HG02970 (cell line): ENCODE measurements around the gene SLC9A7.

Source experiments
- ATAC-seq: cut with Tn5 transposase; IDR thresholded peaks from one replicate; pipeline ENCODE4 v1.9.1; 2021; ENCODE audit warnings: mild to moderate bottlenecking, moderate library complexity, moderate number of reproducible peaks; ENCODE audit not compliant: unreplicated experiment, low FRiP score

SLC9A7 gene

DNA sequence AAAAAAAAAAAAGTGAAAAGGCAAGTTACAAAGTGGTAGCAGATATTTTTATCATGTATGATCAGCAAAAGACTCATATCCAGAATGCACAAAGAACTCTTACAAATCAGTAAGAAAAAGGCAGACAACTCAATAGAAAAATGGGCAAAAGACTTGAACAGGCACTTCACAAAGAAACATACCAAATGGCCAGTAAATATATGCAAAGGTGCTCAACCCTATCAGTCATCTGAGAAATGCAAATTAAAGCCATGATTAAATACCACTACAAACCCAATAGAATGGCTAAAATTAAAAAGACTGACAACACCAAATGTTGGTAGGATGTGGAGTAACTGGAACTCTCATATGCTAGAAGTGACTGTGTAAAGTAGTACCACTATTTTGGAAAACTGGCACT is 140.0 kb downstream of the SLC9A7 start:
- ATAC-seq, result no peak

DNA sequence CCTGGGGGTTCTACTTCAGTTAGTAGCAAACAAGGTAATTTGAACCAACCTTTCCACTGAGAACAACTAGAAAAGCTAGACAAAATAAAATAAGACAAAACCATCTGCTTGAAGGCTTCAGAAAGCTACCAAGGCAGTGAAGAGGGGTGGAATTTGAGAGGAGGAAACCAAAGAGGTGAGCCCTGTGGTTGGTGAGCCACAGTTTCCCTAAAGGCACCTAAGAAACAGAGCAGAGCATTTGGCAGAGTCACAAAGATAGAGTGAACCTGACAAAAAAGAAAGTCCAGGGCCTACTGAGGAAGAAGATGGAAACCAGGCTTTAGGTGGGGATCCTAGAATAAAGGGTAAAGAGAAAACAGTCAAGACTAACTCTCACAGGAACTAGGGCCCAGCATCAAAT is 141.0 kb downstream of the SLC9A7 start:
- no peak for ATAC-seq

DNA sequence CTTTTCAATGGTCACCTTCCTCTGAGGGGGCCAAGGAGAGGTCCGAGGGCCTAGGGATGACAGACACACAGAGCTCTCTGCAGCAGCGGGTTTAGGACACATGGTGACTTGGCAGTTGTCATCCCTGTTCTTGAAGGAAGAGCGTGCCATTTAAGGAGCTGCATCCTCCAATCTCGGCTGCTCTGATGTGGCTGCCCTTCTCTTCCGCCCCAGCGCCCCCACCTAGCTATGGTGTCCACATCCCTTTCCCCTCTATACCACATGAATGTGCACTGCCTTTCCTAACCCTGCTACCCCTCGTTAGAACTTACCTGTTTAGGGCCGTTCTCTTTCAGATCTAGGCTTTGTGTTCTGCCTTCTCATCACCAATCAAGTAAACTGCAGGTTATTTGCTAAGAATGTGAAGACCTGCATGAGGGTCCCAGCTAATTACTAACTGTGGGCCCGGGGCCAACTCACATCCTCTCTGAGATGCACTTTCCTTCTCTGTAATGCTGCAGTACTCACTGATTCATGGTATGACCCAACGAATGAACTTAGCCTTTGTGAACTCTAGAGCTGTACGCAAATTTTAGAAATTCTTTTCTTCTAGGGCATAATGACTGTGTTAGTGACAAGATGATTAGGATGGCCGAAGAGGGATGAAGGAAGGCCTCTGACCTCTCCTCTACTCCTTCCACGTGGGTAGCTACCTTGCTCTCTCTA is 147.1 kb downstream of the SLC9A7 start:
- ATAC-seq, result no peak

DNA sequence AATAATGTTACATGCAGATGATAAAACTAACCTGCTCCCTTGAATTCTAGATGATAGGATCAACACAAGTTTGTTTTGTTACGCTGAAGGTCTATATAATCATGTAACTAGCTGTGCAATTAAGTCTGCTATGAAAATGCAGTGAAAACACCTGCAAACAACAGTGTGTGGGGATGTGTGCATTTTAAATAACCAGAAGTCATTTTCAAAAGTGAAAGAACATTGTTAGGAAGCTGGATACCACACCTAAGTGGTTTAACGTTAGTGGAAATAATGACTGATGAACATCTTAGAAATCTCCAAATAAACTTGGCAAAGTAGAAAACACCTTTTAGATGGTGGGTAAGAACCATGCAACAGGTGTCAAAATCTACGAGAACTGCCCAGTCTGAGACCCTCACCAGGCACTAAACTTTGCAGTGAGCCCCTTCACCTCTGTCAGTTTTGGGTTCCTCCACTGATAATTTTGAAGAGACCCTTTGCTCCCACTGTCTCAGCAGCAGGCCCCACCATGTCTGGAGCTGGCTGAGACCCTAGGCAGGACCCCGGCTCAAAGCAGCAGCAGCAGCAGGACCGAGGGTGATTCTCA is 148.8 kb downstream of the SLC9A7 start:
- ATAC-seq, result no peak

DNA sequence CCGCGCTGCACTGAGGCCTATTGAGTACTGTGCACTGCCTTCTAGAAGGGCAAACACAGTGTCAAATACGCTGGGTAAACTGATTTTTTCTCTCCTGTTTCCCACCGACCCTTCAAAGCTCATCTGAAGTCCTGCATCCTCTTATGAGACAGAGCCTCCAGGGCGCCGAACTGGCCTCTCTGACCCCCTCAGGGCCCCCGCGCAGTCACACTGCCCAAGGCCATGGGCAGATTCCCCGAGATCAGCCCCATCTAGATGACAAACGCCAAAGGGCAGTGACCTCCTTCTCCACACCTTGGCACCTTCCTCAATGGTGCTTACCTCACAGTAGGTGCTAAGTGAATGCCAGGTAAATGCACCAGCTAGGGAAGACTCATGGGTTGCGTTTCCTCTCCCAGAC is 151.0 kb downstream of the SLC9A7 start:
- no peak for ATAC-seq

DNA sequence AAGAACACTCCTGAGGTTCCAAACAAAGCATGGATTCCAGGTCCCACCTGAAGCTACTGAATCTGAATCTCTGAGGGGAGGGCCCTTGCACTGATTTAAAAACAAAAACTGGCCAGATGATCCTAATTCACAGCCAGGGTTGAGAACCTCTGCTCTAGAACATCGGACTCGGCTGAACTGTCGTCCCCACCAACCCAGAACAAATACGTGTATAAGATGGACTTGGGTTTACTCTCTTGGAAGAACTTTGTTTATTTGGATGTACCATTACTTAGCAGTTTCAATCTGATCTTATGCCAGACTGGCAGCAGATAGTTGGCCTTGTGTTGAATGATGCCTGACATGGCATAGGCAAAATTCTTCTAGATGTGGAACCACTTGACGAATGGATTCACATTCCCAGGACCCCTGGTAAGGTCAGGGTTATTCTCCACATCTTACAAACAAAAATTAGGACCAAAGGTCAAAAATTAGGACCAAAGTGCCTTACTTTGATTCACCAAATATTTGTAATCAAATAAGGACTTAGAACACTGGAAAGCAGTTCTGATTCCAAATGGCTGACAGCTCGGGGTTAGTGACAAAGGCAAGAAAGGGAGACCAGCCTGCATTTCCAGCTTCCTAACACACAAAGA is 156.3 kb downstream of the SLC9A7 start:
- ATAC-seq, result no peak

DNA sequence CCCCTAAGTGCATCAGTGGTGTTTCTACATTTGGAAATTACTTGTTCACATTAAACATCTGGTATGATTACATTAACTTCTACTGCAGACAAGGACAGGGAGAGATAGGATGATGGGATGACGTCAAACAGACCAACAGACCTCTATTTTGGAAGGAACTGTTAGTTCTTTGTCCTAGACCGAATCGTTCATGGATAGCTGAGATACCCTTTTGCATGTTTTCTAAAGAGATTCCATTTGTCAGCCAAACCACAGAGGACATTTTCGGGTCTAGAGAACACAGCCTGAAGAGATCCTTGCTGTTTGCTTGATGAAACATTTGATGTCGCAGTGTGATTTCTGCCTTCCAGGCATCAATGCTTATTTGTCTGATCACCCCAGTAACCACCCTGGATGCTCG is 157.6 kb downstream of the SLC9A7 start:
- no peak for ATAC-seq

DNA sequence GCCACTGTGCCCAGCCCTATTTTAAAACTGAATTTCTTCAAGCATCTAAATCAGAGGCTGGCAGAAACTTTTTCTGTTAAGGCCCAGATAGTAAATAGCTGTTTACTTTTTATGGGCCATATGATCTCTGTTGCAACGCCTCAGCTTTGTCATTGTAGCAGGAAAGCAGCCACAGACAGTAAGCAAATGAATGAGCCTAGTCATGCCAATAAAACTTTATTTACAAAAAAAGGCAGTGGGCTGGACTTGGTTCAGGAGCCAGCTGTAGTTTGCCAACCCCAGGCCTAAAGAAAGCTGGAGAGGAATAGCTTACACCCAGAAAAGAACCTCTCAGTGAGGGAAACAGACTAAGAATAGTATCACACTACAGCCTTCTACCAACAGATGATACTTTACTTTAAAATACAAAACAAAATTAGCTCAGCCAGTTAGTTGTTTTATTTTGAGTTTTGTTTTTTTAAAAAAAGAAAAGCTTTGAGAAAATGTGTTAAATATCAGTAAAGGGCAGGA is 159.8 kb downstream of the SLC9A7 start:
- no peak for ATAC-seq

DNA sequence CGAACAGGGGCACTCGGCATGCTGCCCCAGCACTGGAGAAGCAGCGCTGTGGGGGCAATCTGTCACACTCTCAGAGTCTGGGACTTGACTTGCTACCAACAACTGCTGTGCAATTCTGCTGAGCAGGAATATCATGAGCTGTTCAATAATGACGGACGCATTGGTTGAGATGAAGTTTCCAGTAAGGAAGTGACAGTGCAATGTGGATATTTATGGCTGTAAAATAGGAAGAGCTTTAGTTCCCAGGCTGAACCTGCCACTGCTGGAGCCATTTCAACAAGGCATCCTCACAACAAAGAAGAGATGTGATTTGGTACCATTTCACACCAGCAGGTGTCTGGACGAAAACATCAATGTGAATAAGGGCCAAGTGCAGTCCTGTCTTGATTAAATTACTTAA is 161.1 kb downstream of the SLC9A7 start:
- ATAC-seq, result no peak

DNA sequence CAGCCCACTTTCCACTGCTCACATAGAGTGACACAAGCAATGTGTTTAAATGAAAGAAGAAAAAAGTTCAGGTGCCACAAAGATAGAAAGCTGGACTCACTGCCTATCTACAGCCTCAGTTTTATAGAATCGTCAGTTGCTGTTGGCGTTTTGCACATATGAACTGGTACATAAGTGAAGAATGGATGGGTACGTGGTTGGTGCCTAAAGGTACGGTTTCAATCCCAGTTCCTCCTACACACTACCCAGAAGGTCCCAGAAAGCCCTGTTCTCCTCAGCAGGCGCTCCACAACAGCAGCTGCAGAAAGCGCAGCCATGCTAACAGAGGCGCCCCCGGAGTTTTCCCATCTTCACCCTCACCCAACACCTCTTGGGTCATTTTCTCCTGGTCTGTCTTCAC is 161.7 kb downstream of the SLC9A7 start:
- no peak for ATAC-seq

DNA sequence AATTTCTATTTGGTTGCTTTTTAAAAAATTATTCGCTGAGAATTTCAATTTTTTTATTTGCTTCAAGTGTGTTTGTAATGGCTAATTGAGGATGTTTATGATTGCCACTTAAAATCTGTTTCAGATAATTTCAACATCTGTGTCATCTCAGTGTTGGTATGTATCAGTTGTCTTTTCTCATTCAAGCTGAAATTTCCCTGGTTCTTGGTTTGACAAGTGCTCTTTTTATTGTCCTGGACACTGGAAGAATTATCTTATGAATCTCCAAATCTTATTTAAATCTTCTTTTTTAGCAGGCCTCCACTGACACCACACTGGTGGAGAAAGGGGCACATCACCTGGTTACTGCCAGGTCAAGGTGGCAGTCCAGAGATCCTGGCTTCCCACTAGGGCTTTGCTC is 163.8 kb downstream of the SLC9A7 start:
- no peak for ATAC-seq

DNA sequence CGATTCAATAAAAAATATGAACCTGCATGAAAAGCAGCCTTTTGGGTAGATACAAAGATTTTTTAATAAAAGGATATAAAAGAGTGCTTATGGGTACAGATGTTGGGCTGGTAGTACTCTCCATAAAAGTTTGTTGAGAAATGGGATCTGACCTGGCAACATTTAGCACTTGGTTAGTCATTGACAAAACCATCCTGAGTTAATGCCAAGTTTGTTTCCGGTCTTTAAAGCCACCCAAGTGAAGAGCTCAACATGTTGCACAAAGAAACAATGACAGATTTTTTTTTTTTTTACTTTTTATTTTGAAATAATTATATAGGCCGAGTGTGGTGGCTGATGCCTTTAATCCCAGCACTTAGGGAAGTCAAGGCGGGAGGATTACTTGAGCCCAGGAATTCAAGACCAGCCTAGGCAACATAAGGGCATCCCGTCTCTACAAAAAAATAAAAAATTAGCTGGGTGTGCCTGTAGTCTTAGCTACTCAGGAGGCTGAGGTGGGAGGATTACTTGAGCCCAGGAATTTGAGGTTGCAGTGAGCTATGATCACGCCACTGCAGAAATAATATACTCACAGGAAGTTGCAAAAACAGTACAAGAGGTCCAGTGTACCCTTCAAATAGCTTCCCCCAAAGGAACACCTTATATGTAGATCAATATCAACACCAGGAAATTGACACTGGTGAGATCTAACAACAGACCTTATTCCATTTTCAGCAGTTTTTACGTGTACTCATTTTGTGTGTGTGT is 168.8 kb downstream of the SLC9A7 start:
- no peak for ATAC-seq

DNA sequence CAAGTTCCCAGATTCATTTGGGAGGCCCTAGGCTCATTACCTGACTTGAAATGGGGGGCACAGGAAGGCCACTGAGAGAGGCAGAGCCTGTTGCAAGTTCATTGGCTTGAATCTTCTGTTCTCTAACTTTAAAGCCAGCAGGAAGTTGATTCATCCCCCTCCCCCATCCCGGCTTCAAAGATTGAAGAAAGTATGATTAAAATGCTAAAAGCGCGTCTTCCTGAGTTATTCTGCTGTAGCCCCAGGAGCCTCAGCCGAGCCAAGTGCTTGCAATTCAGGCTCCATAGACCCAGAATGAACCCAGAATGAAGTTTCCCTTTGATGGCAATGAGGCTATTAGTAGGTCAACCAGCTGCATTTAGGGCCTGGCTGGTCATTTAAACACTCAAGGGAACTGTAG is 170.7 kb downstream of the SLC9A7 start:
- no peak for ATAC-seq

DNA sequence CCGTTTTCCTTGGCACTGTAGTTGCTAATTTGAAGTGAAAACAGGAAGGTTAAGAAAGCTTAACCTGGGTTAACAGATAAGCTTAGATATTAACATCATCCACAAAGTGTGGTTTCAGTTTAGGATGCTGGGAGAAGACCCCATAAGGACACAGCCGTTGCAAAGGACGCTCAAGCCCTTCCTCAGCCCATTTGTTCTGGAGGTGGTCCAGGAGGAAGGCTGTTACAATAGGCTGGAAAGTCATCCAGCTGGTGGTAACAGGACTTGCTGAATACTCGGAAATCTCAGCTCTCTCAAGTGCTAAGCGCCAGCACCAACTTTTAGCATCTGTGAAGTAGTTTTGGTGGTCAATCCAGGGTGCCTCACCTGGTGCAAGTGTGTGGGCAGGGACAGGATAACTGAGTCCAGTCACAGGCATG is 171.2 kb downstream of the SLC9A7 start:
- no peak for ATAC-seq

DNA sequence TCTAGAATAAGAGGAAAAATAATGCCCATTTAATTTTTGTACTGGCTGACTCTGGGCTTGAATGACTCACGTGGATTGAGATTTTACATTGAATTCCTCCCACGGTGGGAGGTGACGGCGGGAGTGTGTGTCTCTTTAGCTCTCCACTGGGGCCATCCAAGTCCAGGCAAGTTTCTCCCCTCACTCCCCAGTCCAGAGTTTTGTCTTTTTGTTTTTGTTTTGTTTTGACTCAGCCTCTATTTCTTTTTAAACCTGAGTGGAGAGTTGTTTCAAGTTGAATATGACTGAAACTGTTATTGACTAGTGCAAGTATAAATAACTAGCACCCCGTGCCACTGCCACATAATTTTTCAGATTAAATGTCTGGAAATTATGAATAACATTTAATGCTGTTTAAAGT is 171.8 kb downstream of the SLC9A7 start:
- ATAC-seq, result no peak

DNA sequence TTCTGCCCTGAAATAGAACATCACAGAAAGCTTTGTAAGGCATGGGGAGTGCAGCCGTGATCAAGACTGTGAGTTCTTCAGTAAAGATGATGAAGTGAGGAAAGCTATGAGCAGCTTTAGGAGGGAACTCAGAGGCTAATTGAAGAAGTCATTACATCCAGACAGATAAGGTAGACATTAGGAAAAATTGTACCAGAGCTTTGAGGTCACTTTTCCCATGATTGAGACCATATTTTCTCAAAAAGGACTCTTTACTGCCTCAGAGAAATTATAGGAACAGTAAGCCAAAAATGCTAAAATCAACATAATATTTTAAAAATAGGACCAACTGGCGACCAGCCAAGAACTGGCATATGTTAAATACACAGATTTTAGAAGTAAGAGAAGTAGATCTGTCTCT is 174.2 kb downstream of the SLC9A7 start:
- no peak for ATAC-seq

DNA sequence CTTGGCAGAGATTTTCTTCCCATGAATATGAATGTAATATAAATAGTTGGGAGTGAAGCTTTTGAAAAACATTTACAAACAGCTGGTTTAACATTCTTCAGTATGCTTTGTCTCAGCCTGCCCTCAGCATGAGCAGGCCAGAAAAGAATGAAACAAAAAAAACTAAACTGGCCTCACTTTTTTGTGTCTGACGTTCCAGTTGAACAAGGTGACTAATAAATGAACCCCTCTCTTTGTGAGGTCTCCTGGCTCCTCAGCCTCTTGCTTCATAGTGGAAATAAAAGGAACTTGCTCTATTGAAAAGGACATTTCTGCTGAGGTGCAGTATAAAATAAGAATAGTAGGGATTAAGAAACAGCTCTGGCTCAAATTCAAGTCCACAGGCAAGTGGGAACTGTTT is 176.0 kb downstream of the SLC9A7 start:
- no peak for ATAC-seq

DNA sequence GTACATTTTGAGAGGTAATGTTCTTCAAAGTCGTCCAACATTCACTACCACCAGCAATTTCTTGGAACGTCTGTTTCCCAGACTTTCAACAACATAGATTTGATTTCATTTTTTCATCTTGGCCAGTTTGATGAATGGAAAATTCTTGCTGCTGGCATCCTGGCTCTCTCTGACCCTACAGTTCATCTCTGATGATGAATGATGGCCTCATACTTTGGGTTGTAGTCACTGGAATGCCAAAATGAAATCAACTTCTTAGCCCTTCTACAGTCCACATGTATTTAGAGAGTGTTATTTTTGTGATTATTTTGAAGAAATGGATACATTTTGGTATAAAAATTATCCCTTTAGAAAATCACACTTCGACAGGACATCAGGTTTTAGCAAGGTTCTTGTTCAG is 176.6 kb downstream of the SLC9A7 start:
- ATAC-seq, result no peak

DNA sequence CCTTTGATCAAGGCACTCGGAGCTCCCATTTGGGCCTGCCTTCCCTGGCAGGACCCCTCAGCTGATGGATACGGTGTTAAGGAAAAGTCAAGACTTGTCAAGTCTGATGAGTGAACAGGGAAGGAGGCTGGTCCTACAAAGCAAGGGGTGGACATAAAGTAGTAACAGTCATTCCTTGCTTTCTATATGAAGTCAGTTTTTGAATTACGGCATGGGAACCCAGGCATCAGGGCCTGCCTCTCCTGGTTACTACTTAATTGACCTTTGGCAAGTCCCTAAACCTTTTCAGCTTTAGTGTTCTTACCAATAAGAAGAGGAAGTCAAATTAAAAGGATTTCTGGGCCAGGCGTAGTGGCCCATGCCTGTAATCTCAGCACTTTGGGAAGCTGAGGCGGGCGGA is 178.3 kb downstream of the SLC9A7 start:
- no peak for ATAC-seq

DNA sequence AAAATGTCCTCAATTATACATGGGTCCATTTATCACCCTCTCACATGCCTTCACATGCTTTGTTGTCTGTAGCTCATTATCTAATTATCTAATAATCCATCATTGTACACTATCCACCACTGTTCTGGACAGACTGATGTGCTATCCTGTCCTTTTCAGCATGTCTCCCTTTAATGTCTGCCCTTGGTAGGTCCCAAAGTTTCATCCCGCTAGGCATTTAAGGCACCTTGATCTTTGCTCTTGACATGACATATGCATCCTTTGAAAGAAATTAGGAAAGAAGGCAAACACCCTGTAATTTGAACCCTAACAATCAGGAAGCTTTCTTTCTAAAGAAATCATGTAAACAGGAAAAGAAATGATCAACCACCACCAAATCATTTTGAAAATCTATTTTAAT is 179.7 kb downstream of the SLC9A7 start:
- no peak for ATAC-seq
